ENCODE results near the gene DCTPP1.

- TF ChIP-seq, protein P1, sequence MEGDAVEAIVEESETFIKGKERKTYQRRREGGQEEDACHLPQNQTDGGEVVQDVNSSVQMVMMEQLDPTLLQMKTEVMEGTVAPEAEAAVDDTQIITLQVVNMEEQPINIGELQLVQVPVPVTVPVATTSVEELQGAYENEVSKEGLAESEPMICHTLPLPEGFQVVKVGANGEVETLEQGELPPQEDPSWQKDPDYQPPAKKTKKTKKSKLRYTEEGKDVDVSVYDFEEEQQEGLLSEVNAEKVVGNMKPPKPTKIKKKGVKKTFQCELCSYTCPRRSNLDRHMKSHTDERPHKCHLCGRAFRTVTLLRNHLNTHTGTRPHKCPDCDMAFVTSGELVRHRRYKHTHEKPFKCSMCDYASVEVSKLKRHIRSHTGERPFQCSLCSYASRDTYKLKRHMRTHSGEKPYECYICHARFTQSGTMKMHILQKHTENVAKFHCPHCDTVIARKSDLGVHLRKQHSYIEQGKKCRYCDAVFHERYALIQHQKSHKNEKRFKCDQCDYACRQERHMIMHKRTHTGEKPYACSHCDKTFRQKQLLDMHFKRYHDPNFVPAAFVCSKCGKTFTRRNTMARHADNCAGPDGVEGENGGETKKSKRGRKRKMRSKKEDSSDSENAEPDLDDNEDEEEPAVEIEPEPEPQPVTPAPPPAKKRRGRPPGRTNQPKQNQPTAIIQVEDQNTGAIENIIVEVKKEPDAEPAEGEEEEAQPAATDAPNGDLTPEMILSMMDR (conservative IDR thresholded peaks at IDR 0.05): no peak
- no peak for TF ChIP-seq EZH2 (IDR thresholded peaks at IDR 0.05; ENCODE audit: low read depth)
Measured at GRCh38 chr16:30380072-30380802, 49.6 kb downstream of the DCTPP1 start.

Measured in PC-9 (cell line).